Stomach (tissue), 9 donors: Measurements from ENCODE around the gene POLR3A. TPM values are rescaled to one million over a fixed set of nuclear protein-coding genes. Genes with fewer than 3 reads are reported as not detected.

Experiments used
- DNase-seq, 2 donors: peaks; one replicate each; pipeline versions ENCODE4 v3.0.0 to v3.0.0-alpha.2; 2013 to 2019
- H3K27ac ChIP-seq, 5 donors: fragments of 200-600 bp in 4 of 5; sonication (generic) in 4 of 5; one replicate each; pipeline ENCODE4 v1.5.1; 2013 to 2019; ENCODE audit warnings: mild to moderate bottlenecking in 1 of 5, moderate library complexity in 1 of 5
- H3K27me3 ChIP-seq, 3 donors: fragments of 200-600 bp; sonication (generic); one replicate each; pipeline ENCODE4 v1.5.1; 2017 to 2019; ENCODE audit warnings: mixed run types in 1 of 3
- H3K36me3 ChIP-seq, 4 donors: fragments of 200-600 bp; sonication (generic); 1 replicate in 3 of 4; 2 replicates in 1 of 4; pipeline ENCODE4 v1.5.1; 2016 to 2019
- H3K4me1 ChIP-seq, 4 donors: fragments of 200-600 bp; sonication (generic); one replicate each; pipeline ENCODE4 v1.5.1; 2016 to 2019
- H3K4me3 ChIP-seq, 4 donors: fragments of 200-600 bp; sonication (generic) in 3 of 4; one replicate each; pipeline ENCODE4 v1.5.1; 2016 to 2019; ENCODE audit warnings: mild to moderate bottlenecking in 1 of 4
- H3K9me3 ChIP-seq, 4 donors: fragments of 200-600 bp; sonication (generic); one replicate each; pipeline ENCODE4 v1.5.1; 2016 to 2019
- EP300 ChIP-seq: sonication (generic); formaldehyde crosslinking; IDR thresholded peaks from one replicate; pipeline ENCODE4 v1.6.1; 2017; ENCODE audit warnings: antibody characterized with exemption
- POLR2A ChIP-seq, 4 donors: fragments of 450-650 bp; IDR thresholded peaks; one replicate each; pipeline ENCODE4 v1.6.1; 2016; ENCODE audit warnings: antibody characterized with exemption in 4 of 4, control low read depth in 2 of 4, mild to moderate bottlenecking in 1 of 4, moderate library complexity in 1 of 4
- POLR2AphosphoS5 ChIP-seq, 3 donors: sonication (generic); formaldehyde crosslinking; IDR thresholded peaks; one replicate each; pipeline ENCODE4 v1.6.1; 2016; ENCODE audit warnings: antibody characterized with exemption in 3 of 3
- WGBS, 5 donors: extraction: QIAGEN DNeasy Blood & Tissue Kit in 3 of 5; methylation state at CpG; one replicate each; pipeline versions ENCODE4 v1.1.5 to v1.1.7; 2013 to 2018; 5-methylcytosine and 5-hydroxymethylcytosine counted together
- intact Hi-C: fragments of 100-400 bp; cut with DNase I; formaldehyde crosslinking; loops from one replicate; pipeline ENCODE4 v1.15.1; 2023; ENCODE audit warnings: low total_unique reads
- polyA plus RNA-seq, 3 donors: library from polyadenylated mRNA; stranded (reverse); fragments of 200-250 nt; gene quantifications; one replicate each; pipeline ENCODE4 v1.2.3, GENCODE V29; 2013
- total RNA-seq, 5 donors: library from RNA; depleted of rRNA; stranded (reverse); fragments of >200 nt; gene quantifications; one replicate each; pipeline versions ENCODE4 v1.1.0 to v1.2.3, GENCODE V29; 2014 to 2016
- TF ChIP-seq, protein P1 (sequence below), 7 experiments: fragments of 450-650 bp in 4 of 7; fragments of 200-600 bp in 3 of 7; sonication (generic) in 3 of 7; IDR thresholded peaks; one replicate each; pipeline ENCODE4 v1.5.1; 2016 to 2019; ENCODE audit warnings: antibody characterized with exemption in 7 of 7, control low read depth in 2 of 7, mild to moderate bottlenecking in 1 of 7
- donor health status: healthy with polysubstance abuse.
- donor health status: Bipolar disorder and iron deficiency.
- donor health status: healthy.

Gene POLR3A
- total and polyA plus RNA-seq, 8 donors, result 2.1 to 25.8 (median 8.9) TPM

DNA sequence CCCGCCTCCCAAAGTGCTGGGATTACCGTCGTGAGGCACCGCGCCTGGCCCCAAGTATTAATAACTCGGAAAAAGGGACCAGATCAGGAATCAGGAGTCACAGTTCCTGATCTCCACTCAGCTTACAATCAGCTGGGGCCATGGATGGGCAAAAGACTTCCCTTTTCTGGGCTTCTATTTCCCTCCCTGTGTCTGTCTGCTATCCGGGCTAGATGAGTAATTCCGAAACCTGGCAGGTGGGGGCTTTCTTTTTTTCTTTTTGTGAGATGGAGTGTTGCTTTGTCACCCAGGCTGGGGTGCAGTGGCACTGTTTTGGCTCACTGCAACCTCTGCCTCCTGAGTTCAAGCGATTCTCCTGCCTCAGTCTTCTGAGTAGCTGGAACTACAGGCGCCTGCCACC, 15.9 kb upstream of the POLR3A start:
- TF ChIP-seq POLR2AphosphoS5 (IDR thresholded peaks at IDR 0.05) (no peak), EP300 (no peak), POLR2A (IDR thresholded peaks at IDR 0.05) (no peak)
- TF ChIP-seq, protein P1, sequence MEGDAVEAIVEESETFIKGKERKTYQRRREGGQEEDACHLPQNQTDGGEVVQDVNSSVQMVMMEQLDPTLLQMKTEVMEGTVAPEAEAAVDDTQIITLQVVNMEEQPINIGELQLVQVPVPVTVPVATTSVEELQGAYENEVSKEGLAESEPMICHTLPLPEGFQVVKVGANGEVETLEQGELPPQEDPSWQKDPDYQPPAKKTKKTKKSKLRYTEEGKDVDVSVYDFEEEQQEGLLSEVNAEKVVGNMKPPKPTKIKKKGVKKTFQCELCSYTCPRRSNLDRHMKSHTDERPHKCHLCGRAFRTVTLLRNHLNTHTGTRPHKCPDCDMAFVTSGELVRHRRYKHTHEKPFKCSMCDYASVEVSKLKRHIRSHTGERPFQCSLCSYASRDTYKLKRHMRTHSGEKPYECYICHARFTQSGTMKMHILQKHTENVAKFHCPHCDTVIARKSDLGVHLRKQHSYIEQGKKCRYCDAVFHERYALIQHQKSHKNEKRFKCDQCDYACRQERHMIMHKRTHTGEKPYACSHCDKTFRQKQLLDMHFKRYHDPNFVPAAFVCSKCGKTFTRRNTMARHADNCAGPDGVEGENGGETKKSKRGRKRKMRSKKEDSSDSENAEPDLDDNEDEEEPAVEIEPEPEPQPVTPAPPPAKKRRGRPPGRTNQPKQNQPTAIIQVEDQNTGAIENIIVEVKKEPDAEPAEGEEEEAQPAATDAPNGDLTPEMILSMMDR (IDR thresholded peaks at IDR 0.05), result no peak
- H3K27ac ChIP-seq, result no peak overlapping the region
- no peak overlapping the region for H3K4me3 ChIP-seq
- H3K27me3 ChIP-seq, result no peaks in the 10 kb centered on the region
- H3K36me3 ChIP-seq, result peaks cover 22 to 32% (median 31%) of the 10 kb centered on the region in 4 donors
- intact Hi-C loops, result loop anchor here (5.0 kb wide), 1 partner anchor 1152 kb away; no protein-coding TSS in a partner anchor
- peaks cover 0 to 43% (median 20%) of the 10 kb centered on the region in 4 donors for H3K4me1 ChIP-seq
- H3K9me3 ChIP-seq, result no peaks in the 10 kb centered on the region
- DNase-seq, result no peak
- 60 to 70% (median 63%) methylated on average over 10 of the region's 10 CpGs for WGBS, 5 donors

DNA sequence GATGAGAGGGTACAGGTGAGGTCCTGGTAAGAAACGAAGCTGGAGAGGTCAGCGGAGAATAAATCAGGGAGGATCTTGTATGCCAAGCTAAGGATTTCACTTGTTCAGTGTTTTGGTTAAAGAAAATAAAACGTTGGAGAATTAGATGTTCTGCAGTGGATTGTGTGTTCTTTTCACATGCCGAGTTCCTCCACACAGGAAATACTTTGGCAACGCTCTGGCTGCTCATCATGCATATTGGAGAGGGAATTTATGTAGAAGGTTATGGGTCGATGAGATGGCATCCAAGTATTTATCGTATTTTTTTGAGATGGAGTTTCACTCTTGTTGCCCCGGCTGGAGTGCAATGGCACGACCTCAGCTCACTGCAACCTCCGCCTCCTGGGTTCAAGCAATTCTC, 15.4 kb upstream of the POLR3A start:
- Histone ChIP-seq H3K27me3 (no peaks in the 10 kb centered on the region), H3K9me3 (no peaks in the 10 kb centered on the region), H3K4me3 (no peak overlapping the region), H3K27ac (no peak overlapping the region), H3K4me1 (peaks cover 0 to 43% (median 20%) of the 10 kb centered on the region in 4 donors), H3K36me3 (peaks cover 27 to 38% (median 36%) of the 10 kb centered on the region in 4 donors)
- TF ChIP-seq, protein P1 (IDR thresholded peaks at IDR 0.05), result no peak
- TF ChIP-seq POLR2AphosphoS5 (IDR thresholded peaks at IDR 0.05) (no peak), EP300 (no peak), POLR2A (IDR thresholded peaks at IDR 0.05) (no peak)
- WGBS, 5 donors, result 55 to 66% (median 63%) methylated on average over 10 of the region's 10 CpGs
- intact Hi-C loops, result loop anchor here (5.0 kb wide), 1 partner anchor 1153 kb away; no protein-coding TSS in a partner anchor
- DNase-seq, result no peak

DNA sequence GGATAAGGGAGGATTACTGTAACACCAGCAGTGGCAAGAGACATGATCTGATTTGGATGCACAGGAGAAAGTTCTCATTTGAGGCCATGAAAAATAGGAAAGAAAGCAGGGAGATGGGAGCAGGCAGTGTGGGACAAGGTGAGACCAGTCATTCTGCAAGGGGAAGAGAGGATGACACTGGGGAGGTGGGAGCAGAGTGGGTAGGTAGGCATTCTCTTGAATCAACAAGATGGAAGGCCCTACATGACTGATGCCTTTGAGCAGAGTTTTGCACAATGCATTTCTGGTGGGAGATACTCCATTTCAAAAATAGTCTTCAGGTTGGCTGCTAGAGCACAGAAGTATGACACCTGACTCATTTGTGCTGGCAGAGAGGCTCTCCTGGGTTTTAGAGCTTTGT, 14.9 kb upstream of the POLR3A start:
- TF ChIP-seq POLR2AphosphoS5 (IDR thresholded peaks at IDR 0.05), result no peak
- no peak for TF ChIP-seq POLR2A (IDR thresholded peaks at IDR 0.05)
- no peak for TF ChIP-seq EP300
- TF ChIP-seq, protein P1 (IDR thresholded peaks at IDR 0.05), result no peak
- no peak overlapping the region for H3K27ac ChIP-seq
- H3K4me3 ChIP-seq, result no peak overlapping the region
- intact Hi-C loops, result no loop called here
- no peaks in the 10 kb centered on the region for H3K27me3 ChIP-seq
- peaks cover 33 to 42% (median 41%) of the 10 kb centered on the region in 4 donors for H3K36me3 ChIP-seq
- no peak for DNase-seq
- H3K4me1 ChIP-seq, result peaks cover 0 to 46% (median 21%) of the 10 kb centered on the region in 4 donors
- no peaks in the 10 kb centered on the region for H3K9me3 ChIP-seq

DNA sequence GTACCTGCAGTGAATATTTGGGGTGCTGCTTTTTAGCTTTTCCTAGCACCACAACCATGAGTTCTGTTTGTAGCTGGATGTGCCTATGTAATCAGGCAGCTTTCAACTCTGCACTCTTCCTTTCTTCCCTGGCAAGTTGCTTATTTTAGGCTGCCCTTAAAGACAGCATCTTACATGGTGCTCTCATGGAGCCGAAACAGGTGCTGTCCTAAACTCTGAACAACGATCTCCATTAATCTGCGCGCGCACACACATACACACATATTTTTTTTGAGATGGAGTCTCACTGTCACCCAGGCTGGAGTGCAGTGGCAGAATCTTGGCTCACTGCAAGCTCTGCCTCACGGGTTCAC, 13.4 kb upstream of the POLR3A start:
- H3K9me3 ChIP-seq, result no peaks in the 10 kb centered on the region
- H3K27me3 ChIP-seq, result no peaks in the 10 kb centered on the region
- H3K4me1 ChIP-seq, result peaks cover 0 to 56% (median 27%) of the 10 kb centered on the region in 4 donors
- peaks cover 47 to 57% (median 55%) of the 10 kb centered on the region in 4 donors for H3K36me3 ChIP-seq
- no peak for DNase-seq
- intact Hi-C loops, result no loop called here
- TF ChIP-seq, protein P1 (IDR thresholded peaks at IDR 0.05), result no peak
- TF ChIP-seq POLR2A (IDR thresholded peaks at IDR 0.05), result no peak
- TF ChIP-seq EP300, result no peak
- TF ChIP-seq POLR2AphosphoS5 (IDR thresholded peaks at IDR 0.05), result no peak
- H3K4me3 ChIP-seq, result no peak overlapping the region
- WGBS, 5 donors, result 94 to 97% (median 95%) methylated on average over 6 of the region's 6 CpGs
- no peak overlapping the region for H3K27ac ChIP-seq
